H1 (cell line): ENCODE results near the gene INAFM2. TPM values are rescaled to one million over a fixed set of nuclear protein-coding genes. Genes with fewer than 3 reads are reported as not detected.

Experiments used
- CTCF ChIA-PET: fragments of 300-600 bp; sonication (Branson Sonifier 250); formaldehyde crosslinking; loops from one replicate; lab custom pipeline; 2021; ENCODE audit not compliant: partially characterized antibody; lab: Charles Lee
- POLR2A ChIA-PET: fragments of 300-600 bp; sonication (Branson Sonifier 250); formaldehyde crosslinking; loops from one replicate; lab custom pipeline; 2021; ENCODE audit warnings: inconsistent platforms; ENCODE audit not compliant: partially characterized antibody; lab: Charles Lee
- DNase-seq, 2 experiments: peaks; one replicate each; pipeline versions ENCODE4 v3.0.0 to v3.0.0-alpha.2; 2010 to 2022; ENCODE audit warnings: low spot score in 2 of 2, low read depth in 1 of 2, mixed read lengths in 1 of 2
- FAIRE-seq: peaks from 2 replicates; lab custom pipeline; 2011; peaks lifted over from hg19 to GRCh38; lab: Jason Lieb, UNC
- H2AFZ ChIP-seq: 2 replicates; pipeline ENCODE4 v1.8.1; 2012; ENCODE audit warnings: low read length, inconsistent platforms
- H2AK5ac ChIP-seq: 2 replicates; pipeline ENCODE4 v1.6.1; 2013; ENCODE audit warnings: low read depth, low read length
- H2BK120ac ChIP-seq: replicated peaks from 2 replicates; pipeline ENCODE3; 2013; ENCODE audit warnings: low read depth, low read length, inconsistent platforms
- H2BK12ac ChIP-seq: 2 replicates; pipeline ENCODE4 v1.6.1; 2013; ENCODE audit warnings: low read depth, low read length
- H2BK15ac ChIP-seq: 2 replicates; pipeline ENCODE4 v1.6.1; 2013; ENCODE audit warnings: low read length
- H2BK20ac ChIP-seq: 2 replicates; pipeline ENCODE4 v1.6.1; 2013; ENCODE audit warnings: low read length
- H2BK5ac ChIP-seq: 2 replicates; pipeline ENCODE4 v1.6.1; 2013; ENCODE audit warnings: low read depth, low read length
- H3K14ac ChIP-seq: 2 replicates; pipeline ENCODE4 v1.6.1; 2013; ENCODE audit warnings: inconsistent platforms; ENCODE audit not compliant: insufficient read length
- H3K18ac ChIP-seq: 2 replicates; pipeline ENCODE4 v1.6.1; 2013; ENCODE audit warnings: low read length; ENCODE audit errors: extremely low read depth
- H3K23ac ChIP-seq: 2 replicates; pipeline ENCODE4 v1.6.1; 2013; ENCODE audit warnings: inconsistent platforms; ENCODE audit not compliant: insufficient read length
- H3K23me2 ChIP-seq: 2 replicates; pipeline ENCODE4 v1.6.1; 2013; ENCODE audit warnings: low read depth, low read length
- H3K27ac ChIP-seq: 2 replicates; pipeline ENCODE4 v1.6.1; 2011; ENCODE audit warnings: low read depth, low read length, inconsistent platforms
- H3K27me3 ChIP-seq, 4 experiments: replicated peaks in 1 of 4; 1 replicate in 1 of 4; 2 replicates in 3 of 4; pipeline versions ENCODE4 v1.6.1 to v1.8.1; 2011 to 2013; ENCODE audit warnings: low read length in 3 of 4, mild to moderate bottlenecking in 3 of 4, inconsistent platforms in 2 of 4, mixed read lengths in 2 of 4, moderate library complexity in 1 of 4; ENCODE audit not compliant: control insufficient read depth in 3 of 4, insufficient read depth in 3 of 4; ENCODE audit errors: extremely low read depth in 1 of 4
- H3K36me3 ChIP-seq, 4 experiments: 2 replicates each; pipeline versions ENCODE4 v1.6.1 to v1.8.1; 2011 to 2013; ENCODE audit warnings: mild to moderate bottlenecking in 4 of 4, low read length in 3 of 4, moderate library complexity in 2 of 4, control low read depth in 1 of 4, inconsistent platforms in 1 of 4; ENCODE audit not compliant: insufficient read depth in 4 of 4, control insufficient read depth in 2 of 4
- H3K4ac ChIP-seq: replicated peaks from 2 replicates; pipeline ENCODE3; 2013; ENCODE audit warnings: low read length, low read depth, mixed read lengths, inconsistent platforms; ENCODE audit not compliant: insufficient read length
- H3K4me1 ChIP-seq, 4 experiments: replicated peaks in 1 of 4; 1 replicate in 1 of 4; 2 replicates in 3 of 4; pipeline versions ENCODE4 v1.6.1 to v1.8.1; 2011 to 2013; ENCODE audit warnings: low read length in 3 of 4, inconsistent platforms in 2 of 4, mixed read lengths in 1 of 4; ENCODE audit not compliant: insufficient read depth in 4 of 4, control insufficient read depth in 3 of 4
- H3K4me2 ChIP-seq, 2 experiments: 2 replicates each; pipeline versions ENCODE4 v1.6.1 to v1.8.1; 2011 to 2013; ENCODE audit warnings: low read depth in 2 of 2, low read length in 2 of 2, control low read depth in 1 of 2, inconsistent platforms in 1 of 2, mild to moderate bottlenecking in 1 of 2; ENCODE audit not compliant: insufficient read depth in 1 of 2
- H3K4me3 ChIP-seq, 4 experiments: fragments of 200-600, 300-600 bp in 1 of 4; sonication (generic), shearing (Covaris generic), sonication (Bioruptor Twin) in 1 of 4; 2 replicates each; pipeline versions ENCODE4 v1.5.1 to v1.8.1; 2011 to 2016; ENCODE audit warnings: low read length in 4 of 4, low read depth in 3 of 4, control low read depth in 2 of 4, inconsistent platforms in 2 of 4, mild to moderate bottlenecking in 2 of 4, mixed read lengths in 1 of 4, moderate library complexity in 1 of 4; ENCODE audit not compliant: insufficient read depth in 2 of 4; ENCODE audit errors: extremely low read depth in 1 of 4
- H3K56ac ChIP-seq: replicated peaks from 2 replicates; pipeline ENCODE3; 2013; ENCODE audit warnings: low read depth, mild to moderate bottlenecking, mixed read lengths, low read length, inconsistent platforms; ENCODE audit not compliant: insufficient read length
- H3K79me1 ChIP-seq: 2 replicates; pipeline ENCODE4 v1.6.1; 2013; ENCODE audit warnings: low read depth, low read length, control low read depth
- H3K79me2 ChIP-seq, 2 experiments: 2 replicates each; pipeline versions ENCODE4 v1.6.1 to v1.8.1; 2012 to 2013; ENCODE audit warnings: low read length in 2 of 2, mild to moderate bottlenecking in 2 of 2, inconsistent platforms in 1 of 2; ENCODE audit not compliant: insufficient read depth in 2 of 2, control insufficient read depth in 1 of 2
- H3K9ac ChIP-seq, 4 experiments: replicated peaks in 1 of 4; 1 replicate in 1 of 4; 2 replicates in 3 of 4; pipeline versions ENCODE4 v1.6.1 to v1.8.1; 2011 to 2013; ENCODE audit warnings: low read depth in 3 of 4, low read length in 3 of 4, control low read depth in 2 of 4, mild to moderate bottlenecking in 2 of 4, moderate library complexity in 2 of 4, inconsistent platforms in 1 of 4; ENCODE audit errors: extremely low read depth in 1 of 4
- H3K9me3 ChIP-seq, 2 experiments: 2 replicates each; pipeline versions ENCODE4 v1.6.1 to v1.8.1; 2012 to 2013; ENCODE audit warnings: mild to moderate bottlenecking in 2 of 2, moderate library complexity in 2 of 2, control low read depth in 1 of 2, inconsistent platforms in 1 of 2, low read depth in 1 of 2, low read length in 1 of 2, mixed read lengths in 1 of 2; ENCODE audit not compliant: insufficient read depth in 2 of 2
- H4K20me1 ChIP-seq, 2 experiments: replicated peaks in 1 of 2; 2 replicates each; pipeline versions ENCODE3 to v1.8.1; 2011 to 2013; ENCODE audit warnings: inconsistent platforms in 2 of 2, low read length in 2 of 2, mild to moderate bottlenecking in 1 of 2; ENCODE audit not compliant: insufficient read depth in 2 of 2, control insufficient read depth in 1 of 2
- H4K5ac ChIP-seq: 2 replicates; pipeline ENCODE4 v1.6.1; 2013; ENCODE audit warnings: low read length, low read depth, mixed read lengths, inconsistent platforms; ENCODE audit not compliant: insufficient read length
- H4K8ac ChIP-seq: 2 replicates; pipeline ENCODE4 v1.8.0; 2013; ENCODE audit warnings: mild to moderate bottlenecking, moderate library complexity, low read length, inconsistent platforms; ENCODE audit not compliant: insufficient read depth; ENCODE audit errors: extremely low read depth
- H4K91ac ChIP-seq: replicated peaks from 2 replicates; pipeline ENCODE3; 2013; ENCODE audit warnings: low read length, mixed read lengths, inconsistent platforms; ENCODE audit not compliant: insufficient read length
- ASH2L ChIP-seq: fragments of 200-600, 300-600 bp; sonication (generic); IDR thresholded peaks from one replicate; pipeline ENCODE4 v1.7.1; 2017; ENCODE audit warnings: low read length
- CBX8 ChIP-seq: fragments of 300-800, 300-1000 bp; sonication (generic); IDR thresholded peaks from 2 replicates; pipeline ENCODE4 v1.7.1; 2016; ENCODE audit warnings: low read depth, low read length, borderline replicate concordance
- CHD2 ChIP-seq: IDR thresholded peaks from 2 replicates; pipeline ENCODE4 v1.6.1; 2012; ENCODE audit warnings: low read length, improper control_type of control experiment
- EGR1 ChIP-seq: IDR thresholded peaks from 2 replicates; pipeline ENCODE4 v1.6.1; 2011; ENCODE audit warnings: low read depth, low read length, borderline replicate concordance
- EZH2 ChIP-seq: fragments of 200-600 bp; sonication (generic); IDR thresholded peaks from 2 replicates; pipeline ENCODE4 v1.7.1; 2012; ENCODE audit warnings: low read depth, mild to moderate bottlenecking, moderate library complexity, low read length, inconsistent platforms; ENCODE audit not compliant: severe bottlenecking
- JUND ChIP-seq: IDR thresholded peaks from 2 replicates; pipeline ENCODE4 v1.6.1; 2011; ENCODE audit warnings: mild to moderate bottlenecking, improper control_type of control experiment, low read length
- MAFK ChIP-seq: IDR thresholded peaks from 2 replicates; pipeline ENCODE4 v1.6.1; 2012; ENCODE audit warnings: low read depth, mild to moderate bottlenecking, improper control_type of control experiment, low read length
- MAX ChIP-seq: IDR thresholded peaks from 2 replicates; pipeline ENCODE4 v1.6.1; 2012; ENCODE audit warnings: inconsistent platforms
- NRF1 ChIP-seq: IDR thresholded peaks from 2 replicates; pipeline ENCODE4 v1.6.1; 2011; ENCODE audit warnings: mild to moderate bottlenecking, low read depth, low read length, improper control_type of control experiment
- RBBP5 ChIP-seq: IDR thresholded peaks from 2 replicates; pipeline ENCODE4 v1.7.1; 2012; ENCODE audit warnings: low read depth, mild to moderate bottlenecking, inconsistent platforms, low read length, moderate library complexity, borderline replicate concordance
- RNF2 ChIP-seq: fragments of 200-900, 300-1000 bp; sonication (generic); IDR thresholded peaks from 2 replicates; pipeline ENCODE4 v1.7.1; 2016; ENCODE audit warnings: borderline replicate concordance, low read depth, mild to moderate bottlenecking, antibody characterized with exemption, low read length; ENCODE audit not compliant: poor library complexity, severe bottlenecking; ENCODE audit errors: missing control alignments
- RXRA ChIP-seq: IDR thresholded peaks from 2 replicates; pipeline ENCODE4 v1.6.1; 2011; ENCODE audit warnings: low read depth, mild to moderate bottlenecking, low read length, moderate library complexity; ENCODE audit not compliant: insufficient read depth
- TBP ChIP-seq: IDR thresholded peaks from 2 replicates; pipeline ENCODE4 v1.6.1; 2011; ENCODE audit warnings: low read depth, low read length, improper control_type of control experiment
- YY1 ChIP-seq: IDR thresholded peaks from 2 replicates; pipeline ENCODE4 v1.6.1; 2011; ENCODE audit warnings: low read depth, mild to moderate bottlenecking, low read length
- WGBS, 2 experiments: shearing (Covaris generic) in 1 of 2; methylation state at CpG; one replicate each; pipeline versions ENCODE4 v1.1.6 to v1.1.7; 2013 to 2015; ENCODE audit warnings: low lambda C conversion rate in 2 of 2, mixed read lengths in 2 of 2, inconsistent platforms in 1 of 2, low coverage in 1 of 2, missing lambda C conversion rate in 1 of 2; ENCODE audit not compliant: insufficient replicate concordance in 2 of 2, insufficient coverage in 1 of 2, insufficient read length in 1 of 2; ENCODE audit errors: extremely low coverage in 1 of 2, missing lambda C conversion rate in 1 of 2; 5-methylcytosine and 5-hydroxymethylcytosine counted together
- polyA plus RNA-seq, 7 experiments: library from polyadenylated mRNA; depleted of rRNA in 3 of 7; stranded (reverse) in 5 of 7; unstranded in 2 of 7; fragments of >200 nt in 5 of 7; fragments of 200-250 nt in 2 of 7; gene quantifications; 1 replicate in 5 of 7; 2 replicates in 1 of 7; 4 replicates in 1 of 7; pipeline versions ENCODE4 v1.2.1 to v1.2.3, GENCODE V29; 2011 to 2013; ENCODE audit warnings: missing spikeins in 2 of 7, mixed read lengths in 2 of 7
- total RNA-seq: library from RNA; stranded (reverse); fragmentation: NEBNext Ultra II Directional; extraction: Animal tissue kit (Norgen Biotek cat#: 25700); gene quantifications from 2 replicates; pipeline ENCODE4 v1.2.1, GENCODE V29; 2021

The INAFM2 gene
- total and polyA plus RNA-seq, 2 of the 8 experiments (the other 6 are each of a cell fraction or from before 2014, with no cell fraction given), result 15.3 to 35.1 TPM

GRCh38 chr15:40281801-40282146 lies 41.7 kb upstream of the INAFM2 start:
- H4K5ac ChIP-seq, result no peak overlapping the region
- no peak overlapping the region for H2BK120ac ChIP-seq
- H3K79me2 ChIP-seq, result no peaks in the 10 kb centered on the region
- peaks cover 40 to 69% (median 54%) of the 10 kb centered on the region in 4 experiments for H3K27me3 ChIP-seq
- H2BK12ac ChIP-seq, result peak overlapping the region; percentile 87; the same call in 1 of the 2 replicates
- peak overlapping the region; percentile 46; the same call in 1 of the 2 replicates for H2BK15ac ChIP-seq
- peaks cover 17 to 44% (median 34%) of the 10 kb centered on the region in 4 experiments for H3K4me1 ChIP-seq
- ChIA-PET POLR2A (interaction anchor here (1.4 to 3.5 kb wide), 3 partner anchors 9 to 27 kb away, joined by 3 to 16 read pairs (median 11); partner anchors contain the start of gene PLCB2), CTCF (interaction anchor here (15.8 to 16.2 kb wide), 2 partner anchors 30 to 58 kb away, joined by 207 to 518 read pairs; partner anchors contain the start of genes CCDC9B, INAFM2 and PLCB2)
- H3K36me3 ChIP-seq, result peaks cover 0 to 15% (median 0%) of the 10 kb centered on the region in 4 experiments; a peak in 1 of 8 replicates
- H2AK5ac ChIP-seq, result no peak overlapping the region
- no peaks in the 10 kb centered on the region for H3K79me1 ChIP-seq
- FAIRE-seq (no peak), DNase-seq (no peak)
- WGBS, 2 experiments, result 2% methylated on average over 20 of the region's 51 CpGs; no CpG with 5 or more reads in 1 of the 2 experiments
- no peak overlapping the region for H4K8ac ChIP-seq
- H4K91ac ChIP-seq, result no peak overlapping the region
- H3K4ac ChIP-seq, result no peak overlapping the region
- no peak overlapping the region for H3K9ac ChIP-seq
- H3K4me3 ChIP-seq, result peak overlapping the region; percentile 20 to 61 (median 25); a peak in 6 of 8 replicates
- no peak overlapping the region for H3K27ac ChIP-seq
- H2BK5ac ChIP-seq, result no peak overlapping the region
- H3K14ac ChIP-seq, result no peak overlapping the region
- H3K23ac ChIP-seq, result no peak overlapping the region
- H3K4me2 ChIP-seq, result peak overlapping the region; percentile 78 to 97
- H4K20me1 ChIP-seq, result no peaks in the 10 kb centered on the region
- no peaks in the 10 kb centered on the region for H3K9me3 ChIP-seq
- peak overlapping the region; percentile 35; the same call in 1 of the 2 replicates for H2AFZ ChIP-seq
- H3K56ac ChIP-seq, result no peak overlapping the region
- H3K23me2 ChIP-seq, result peaks cover 22% of the 10 kb centered on the region; the same call in 1 of the 2 replicates
- H2BK20ac ChIP-seq, result no peak overlapping the region
- peak overlapping the region; percentile 97 for H3K18ac ChIP-seq
- TF ChIP-seq EZH2, result no peak
- TF ChIP-seq CHD2, result no peak
- no peak for TF ChIP-seq NRF1
- no peak for TF ChIP-seq JUND
- no peak for TF ChIP-seq ASH2L
- no peak for TF ChIP-seq MAX
- TF ChIP-seq TBP, result no peak
- no peak for TF ChIP-seq RXRA
- no peak for TF ChIP-seq EGR1
- no peak for TF ChIP-seq RBBP5
- TF ChIP-seq YY1, result no peak
- no peak for TF ChIP-seq CBX8
- TF ChIP-seq RNF2, result no peak
- TF ChIP-seq MAFK, result no peak
